Mesothelial cell of epicardium (in vitro differentiated cells): Measurements from ENCODE around the gene EYS. TPM values are rescaled to one million over a fixed set of nuclear protein-coding genes. Genes with fewer than 3 reads are reported as not detected.

Experiments used
- DNase-seq, 2 experiments: peaks; one replicate each; pipeline ENCODE4 v3.0.0; 2021; ENCODE audit warnings: low spot score in 2 of 2; ENCODE audit not compliant: unreplicated experiment in 2 of 2
- H3K27ac Mint-ChIP-seq: 2 replicates; pipeline ENCODE4 v1.8.0; 2021; ENCODE audit warnings: mixed read lengths
- H3K27me3 Mint-ChIP-seq: 2 replicates; pipeline ENCODE4 v1.8.0; 2021; ENCODE audit warnings: low read depth, mixed read lengths
- H3K36me3 Mint-ChIP-seq: 2 replicates; pipeline ENCODE4 v1.8.0; 2021; ENCODE audit warnings: mixed read lengths
- H3K4me1 Mint-ChIP-seq: 2 replicates; pipeline ENCODE4 v1.8.0; 2021; ENCODE audit warnings: mixed read lengths
- H3K4me3 Mint-ChIP-seq: 2 replicates; pipeline ENCODE4 v1.8.0; 2021; ENCODE audit warnings: mild to moderate bottlenecking, moderate library complexity, mixed read lengths
- H3K9me3 Mint-ChIP-seq: 2 replicates; pipeline ENCODE4 v1.8.0; 2021; ENCODE audit warnings: mixed read lengths
- total RNA-seq: library from RNA; stranded (reverse); gene quantifications from 3 replicates; pipeline ENCODE4 v1.2.1, GENCODE V29; 2021
- TF ChIP-seq, protein P1 (sequence below): fragments of 200-600 bp; sonication (generic); IDR thresholded peaks from one replicate; pipeline ENCODE4 v1.5.0; 2021; ENCODE audit warnings: antibody characterized with exemption; ENCODE audit not compliant: unreplicated experiment

The EYS gene
- total RNA-seq, 1 donor from 2014 or later: 0.69 TPM

DNA sequence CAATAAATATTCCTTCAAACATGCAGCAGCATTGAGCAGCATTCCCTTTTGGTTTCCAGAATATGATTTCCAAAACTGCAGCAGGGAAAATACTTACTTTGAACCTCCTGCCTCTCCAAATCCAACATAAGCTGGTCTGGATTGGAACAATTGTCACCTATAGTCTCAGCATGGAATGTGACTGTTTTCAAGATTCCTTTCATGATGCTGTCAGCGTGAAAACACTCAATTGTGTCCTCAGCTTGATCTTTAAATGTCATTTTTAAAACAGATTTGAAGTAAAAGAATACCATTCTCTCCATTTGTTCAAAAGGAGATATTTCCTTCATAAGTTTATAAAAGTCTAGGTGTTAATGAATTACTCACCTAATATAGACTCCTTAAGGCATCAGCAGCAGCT, 993.9 kb downstream of the EYS start:
- H3K27ac Mint-ChIP-seq: no peak overlapping the region
- DNase-seq: no peak
- H3K27me3 Mint-ChIP-seq: no peaks in the 10 kb centered on the region
- H3K4me3 Mint-ChIP-seq: no peak overlapping the region
- no peaks in the 10 kb centered on the region for H3K9me3 Mint-ChIP-seq
- H3K4me1 Mint-ChIP-seq: peaks cover 13% of the 10 kb centered on the region
- TF ChIP-seq, protein P1, sequence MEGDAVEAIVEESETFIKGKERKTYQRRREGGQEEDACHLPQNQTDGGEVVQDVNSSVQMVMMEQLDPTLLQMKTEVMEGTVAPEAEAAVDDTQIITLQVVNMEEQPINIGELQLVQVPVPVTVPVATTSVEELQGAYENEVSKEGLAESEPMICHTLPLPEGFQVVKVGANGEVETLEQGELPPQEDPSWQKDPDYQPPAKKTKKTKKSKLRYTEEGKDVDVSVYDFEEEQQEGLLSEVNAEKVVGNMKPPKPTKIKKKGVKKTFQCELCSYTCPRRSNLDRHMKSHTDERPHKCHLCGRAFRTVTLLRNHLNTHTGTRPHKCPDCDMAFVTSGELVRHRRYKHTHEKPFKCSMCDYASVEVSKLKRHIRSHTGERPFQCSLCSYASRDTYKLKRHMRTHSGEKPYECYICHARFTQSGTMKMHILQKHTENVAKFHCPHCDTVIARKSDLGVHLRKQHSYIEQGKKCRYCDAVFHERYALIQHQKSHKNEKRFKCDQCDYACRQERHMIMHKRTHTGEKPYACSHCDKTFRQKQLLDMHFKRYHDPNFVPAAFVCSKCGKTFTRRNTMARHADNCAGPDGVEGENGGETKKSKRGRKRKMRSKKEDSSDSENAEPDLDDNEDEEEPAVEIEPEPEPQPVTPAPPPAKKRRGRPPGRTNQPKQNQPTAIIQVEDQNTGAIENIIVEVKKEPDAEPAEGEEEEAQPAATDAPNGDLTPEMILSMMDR: no peak
- H3K36me3 Mint-ChIP-seq: no peaks in the 10 kb centered on the region

DNA sequence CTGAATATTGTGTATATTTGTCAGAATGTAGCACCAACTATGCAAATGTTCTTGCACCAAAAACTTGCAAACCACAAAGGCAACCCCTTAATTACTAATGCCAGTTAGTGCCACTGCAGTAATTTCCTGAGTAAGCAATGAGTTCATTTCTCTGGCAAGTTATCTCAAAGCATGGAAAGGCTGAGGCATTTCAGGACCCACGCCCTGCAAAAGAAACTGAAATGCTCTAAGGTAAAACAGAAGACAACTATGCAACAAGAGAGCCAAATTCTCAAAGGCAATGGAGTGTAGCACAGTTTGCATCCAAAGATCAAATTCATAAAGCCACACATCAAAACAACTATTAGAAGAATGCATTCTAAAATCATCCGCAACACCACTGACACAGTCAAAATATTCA, 994.4 kb downstream of the EYS start:
- peaks cover 13% of the 10 kb centered on the region for H3K4me1 Mint-ChIP-seq
- H3K36me3 Mint-ChIP-seq: no peaks in the 10 kb centered on the region
- no peak overlapping the region for H3K4me3 Mint-ChIP-seq
- no peak overlapping the region for H3K27ac Mint-ChIP-seq
- no peaks in the 10 kb centered on the region for H3K27me3 Mint-ChIP-seq
- no peak for DNase-seq
- TF ChIP-seq, protein P1: no peak
- H3K9me3 Mint-ChIP-seq: no peaks in the 10 kb centered on the region

DNA sequence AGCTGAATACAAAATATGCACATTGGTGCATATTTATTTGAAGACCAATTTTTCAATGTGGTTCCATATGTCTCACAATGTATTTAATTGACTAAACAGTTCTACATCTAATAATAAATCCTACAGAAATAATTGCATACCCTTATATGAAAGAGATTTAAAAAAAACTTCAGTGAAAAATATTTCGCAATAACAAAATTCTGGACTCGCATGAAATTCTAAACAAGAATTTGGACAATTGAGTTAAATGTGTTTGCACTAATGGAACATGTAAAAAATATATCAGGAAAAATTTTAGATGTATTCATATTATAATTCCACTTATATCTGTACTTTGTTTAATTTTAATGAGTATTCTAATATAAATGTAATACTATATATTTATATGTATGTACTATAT, 1003.1 kb downstream of the EYS start:
- no peaks in the 10 kb centered on the region for H3K27me3 Mint-ChIP-seq
- H3K9me3 Mint-ChIP-seq: peaks cover 11% of the 10 kb centered on the region
- TF ChIP-seq, protein P1: no peak
- no peak overlapping the region for H3K4me3 Mint-ChIP-seq
- H3K4me1 Mint-ChIP-seq: no peaks in the 10 kb centered on the region
- no peaks in the 10 kb centered on the region for H3K36me3 Mint-ChIP-seq
- no peak overlapping the region for H3K27ac Mint-ChIP-seq
- no peak for DNase-seq

DNA sequence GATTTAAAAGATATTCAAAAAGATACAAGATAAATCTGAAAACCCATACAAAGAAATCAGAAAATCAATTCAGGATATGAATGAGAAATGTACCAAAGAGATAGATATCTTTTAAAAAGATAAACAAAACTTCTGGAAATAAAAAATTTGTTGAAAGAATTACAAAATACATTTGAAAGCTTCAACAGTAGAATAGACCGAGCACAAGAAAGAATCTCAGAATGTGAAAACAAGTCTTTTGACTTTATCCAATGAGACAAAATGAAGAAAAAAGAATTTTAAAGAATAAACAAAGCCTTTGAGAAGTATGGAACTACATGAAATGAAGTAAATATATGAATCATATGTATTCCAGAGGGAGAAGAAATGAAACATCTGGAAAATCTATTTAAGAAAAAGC, 1011.0 kb downstream of the EYS start:
- peaks cover 4% of the 10 kb centered on the region for H3K36me3 Mint-ChIP-seq
- H3K9me3 Mint-ChIP-seq: peaks cover 34% of the 10 kb centered on the region
- H3K27ac Mint-ChIP-seq: no peak overlapping the region
- no peak overlapping the region for H3K4me3 Mint-ChIP-seq
- H3K4me1 Mint-ChIP-seq: no peaks in the 10 kb centered on the region
- no peaks in the 10 kb centered on the region for H3K27me3 Mint-ChIP-seq
- no peak for DNase-seq
- TF ChIP-seq, protein P1: no peak

DNA sequence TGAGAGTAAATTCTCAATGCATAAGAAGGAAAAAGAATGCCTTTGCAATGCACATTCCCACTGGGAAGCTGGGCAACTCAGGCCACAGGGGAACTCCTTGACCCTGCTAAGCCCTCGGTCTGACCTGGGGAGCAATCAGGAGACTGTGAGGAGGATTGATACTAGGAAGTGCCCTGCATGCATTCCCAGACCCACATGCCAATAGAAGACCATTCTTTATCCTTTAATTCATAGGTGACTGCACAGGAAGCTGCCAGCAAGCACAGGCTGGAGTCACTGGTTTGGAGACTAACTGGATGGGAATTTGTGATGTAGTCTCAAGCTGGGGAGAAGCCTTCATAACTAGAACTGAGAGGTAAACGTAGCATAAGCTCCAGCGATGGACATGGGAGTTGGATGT, 1012.7 kb downstream of the EYS start:
- TF ChIP-seq, protein P1: no peak
- Mint-ChIP-seq H3K4me1 (no peaks in the 10 kb centered on the region), H3K4me3 (no peak overlapping the region), H3K27ac (no peak overlapping the region), H3K9me3 (peaks cover 34% of the 10 kb centered on the region), H3K27me3 (no peaks in the 10 kb centered on the region), H3K36me3 (peaks cover 4% of the 10 kb centered on the region)
- no peak for DNase-seq

DNA sequence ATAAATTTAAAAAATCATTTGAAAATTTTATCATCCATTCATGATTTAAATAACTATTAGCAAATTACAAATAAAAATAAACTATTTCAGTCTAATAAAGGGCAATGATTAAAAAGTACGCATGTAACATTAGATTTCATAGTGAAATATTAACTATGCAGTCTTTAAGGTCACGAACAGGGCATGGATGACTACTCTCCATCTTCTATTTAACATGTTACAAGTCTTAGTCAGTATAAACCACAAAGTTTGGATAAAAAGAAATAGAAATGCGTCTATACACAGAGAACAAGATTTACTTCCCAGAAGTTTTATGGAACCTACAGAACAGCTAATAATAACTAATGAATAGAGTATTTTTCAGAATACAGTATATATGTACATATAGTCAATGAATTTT, 1016.0 kb downstream of the EYS start:
- H3K4me1 Mint-ChIP-seq: no peaks in the 10 kb centered on the region
- no peaks in the 10 kb centered on the region for H3K27me3 Mint-ChIP-seq
- H3K4me3 Mint-ChIP-seq: no peak overlapping the region
- no peak overlapping the region for H3K27ac Mint-ChIP-seq
- peaks cover 18% of the 10 kb centered on the region for H3K9me3 Mint-ChIP-seq
- TF ChIP-seq, protein P1: no peak
- H3K36me3 Mint-ChIP-seq: no peaks in the 10 kb centered on the region
- no peak for DNase-seq
